Fibroblast of skin of right biceps (primary cell): Measurements from ENCODE around the gene PSMB1.

Source experiments
- DNase-seq: peaks from one replicate; pipeline ENCODE4 v3.0.0-alpha.2; 2013

The PSMB1 gene

GRCh38 chr6:170552765-170553533 is at the start of gene PSMB1:
TSS of gene PSMB1 (minus strand) at chr6:170553307. CDS start at chr6:170553242, 65 bp downstream.
- peak; percentile 94 for DNase-seq

GRCh38 chr6:170597278-170597677 is 44.2 kb upstream of the PSMB1 start:
- no peak for DNase-seq

DNA sequence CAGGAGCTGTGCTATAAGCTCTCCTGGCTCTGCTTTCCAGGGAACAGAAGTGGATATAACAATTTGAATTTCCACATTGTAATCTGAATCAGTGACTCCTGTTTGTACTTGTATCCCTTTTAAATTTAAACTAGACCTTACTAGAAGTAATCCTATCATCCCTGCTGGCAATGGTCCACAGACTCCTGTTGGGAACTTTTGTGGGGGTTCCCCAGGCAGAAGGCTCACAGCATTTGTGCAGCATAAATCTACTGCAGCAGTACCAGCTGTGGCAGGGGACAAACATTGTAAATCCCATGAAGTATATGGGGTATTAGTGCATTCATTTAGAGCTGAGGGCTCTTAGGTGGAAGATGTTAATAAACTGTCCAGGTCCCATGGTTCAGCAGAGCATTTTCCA is 43.3 kb upstream of the PSMB1 start:
- no peak for DNase-seq

GRCh38 chr6:170590725-170591124 is 37.6 kb upstream of the PSMB1 start:
- DNase-seq = no peak

DNA sequence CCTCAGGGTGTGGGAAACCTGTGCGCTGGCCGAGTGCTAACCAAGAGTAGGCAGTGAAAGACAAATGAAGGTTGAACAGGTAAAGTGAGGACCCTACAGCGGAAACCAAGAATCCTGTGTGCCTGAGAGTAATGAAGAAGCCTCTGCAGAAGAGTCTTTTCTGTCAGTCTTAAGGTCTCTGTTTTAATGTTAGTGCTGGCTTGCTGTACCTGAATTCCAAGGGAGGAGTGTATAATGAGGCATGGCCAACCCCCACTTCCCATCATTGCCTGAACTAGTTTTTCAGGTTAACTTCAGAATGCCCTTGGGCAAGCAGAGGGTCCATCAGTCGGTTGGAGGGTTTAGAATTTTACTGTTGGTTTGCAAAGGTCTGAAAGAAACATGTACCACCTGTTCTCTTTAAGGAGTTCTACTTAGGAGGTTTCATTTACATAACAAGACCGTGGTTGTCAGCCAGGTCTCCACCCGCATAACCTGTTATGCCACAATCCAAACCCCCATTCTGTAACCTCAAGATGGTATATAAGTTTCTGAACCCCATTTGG is 31.9 kb upstream of the PSMB1 start:
- no peak for DNase-seq

DNA sequence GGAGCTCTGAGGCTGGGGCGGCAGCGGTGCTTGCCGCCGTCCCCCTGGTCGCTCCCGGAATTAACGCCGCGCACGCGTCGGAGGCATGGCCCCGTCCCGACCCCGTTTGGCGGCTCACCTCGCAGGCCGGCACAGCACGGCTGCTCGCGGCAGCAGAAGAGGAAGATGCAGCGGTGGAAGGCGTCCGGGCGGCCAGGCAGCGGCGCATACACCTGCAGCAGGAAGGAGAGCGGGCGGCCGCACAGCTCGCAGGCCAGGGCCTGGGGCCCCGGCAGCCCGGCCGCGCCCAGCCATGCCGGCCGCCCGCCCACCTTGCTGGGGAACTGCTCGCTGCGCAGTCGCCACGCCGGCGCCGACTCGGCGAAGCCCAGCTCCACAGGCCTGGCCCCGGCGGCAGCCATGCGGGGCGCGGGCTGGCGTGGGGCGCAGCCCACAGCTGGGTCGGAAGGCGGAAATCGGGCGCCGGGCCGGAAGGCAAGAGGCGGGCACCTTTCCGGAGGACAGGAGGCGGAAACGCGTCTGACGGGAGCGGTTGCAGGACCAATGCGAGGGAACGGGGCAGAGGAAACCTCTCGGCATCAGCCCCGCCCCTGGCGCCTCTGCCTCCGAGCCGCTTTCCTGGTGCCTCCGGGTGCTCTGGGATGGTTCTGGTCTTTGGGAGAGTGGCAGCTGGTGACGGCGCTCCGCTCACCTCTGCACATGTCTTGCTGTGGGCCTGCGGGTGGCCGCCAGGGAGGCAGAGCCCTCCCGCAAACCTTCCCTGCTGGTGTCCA is 31.3 kb upstream of the PSMB1 start, which contains the start of gene PDCD2:
PDCD2 (minus strand) TSS at position 457 of the 773 bp plus-strand sequence; CDS start at position 401, 56 bp downstream.
- peak; percentile 89 for DNase-seq

DNA sequence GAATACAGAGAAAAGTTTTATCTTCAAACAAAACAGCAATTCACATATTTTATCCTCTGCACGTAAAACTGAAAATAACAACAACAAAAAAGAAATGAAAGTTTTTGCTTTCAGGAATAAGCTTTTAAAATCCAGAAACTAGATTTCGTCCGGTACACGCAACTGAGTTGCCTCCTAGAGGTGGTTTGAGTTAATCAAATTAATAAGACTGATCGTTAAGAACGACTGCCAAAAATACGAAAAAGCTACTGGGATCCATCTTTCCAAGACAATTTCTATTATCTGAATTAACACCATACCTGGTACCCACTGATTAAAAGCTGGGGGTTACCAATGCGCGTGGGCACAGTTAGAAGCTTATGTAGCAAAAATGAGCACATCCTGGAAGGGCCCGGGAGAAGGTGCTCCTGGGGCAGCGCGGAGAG is 30.7 kb upstream of the PSMB1 start:
- DNase-seq = no peak

DNA sequence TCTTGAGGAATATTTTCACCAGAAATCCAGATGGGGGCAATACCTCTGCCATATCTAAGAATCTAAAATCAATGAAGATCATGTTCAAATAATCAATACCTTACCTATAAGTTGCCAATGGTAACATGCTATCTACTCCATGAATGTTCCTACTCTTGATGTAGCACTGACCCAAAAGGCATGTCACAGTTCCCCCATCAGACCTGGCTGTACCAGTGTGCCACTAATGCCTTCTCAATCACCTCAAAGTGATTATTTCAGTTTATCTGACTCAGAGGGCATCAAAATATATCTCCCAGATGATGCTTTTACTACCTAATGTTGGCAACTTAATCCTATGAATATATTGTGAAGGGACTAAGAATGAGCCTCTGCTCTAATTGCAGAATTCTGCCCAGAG is 25.8 kb upstream of the PSMB1 start:
- DNase-seq = no peak

GRCh38 chr6:170575250-170575649 is 22.1 kb upstream of the PSMB1 start:
- DNase-seq = no peak

DNA sequence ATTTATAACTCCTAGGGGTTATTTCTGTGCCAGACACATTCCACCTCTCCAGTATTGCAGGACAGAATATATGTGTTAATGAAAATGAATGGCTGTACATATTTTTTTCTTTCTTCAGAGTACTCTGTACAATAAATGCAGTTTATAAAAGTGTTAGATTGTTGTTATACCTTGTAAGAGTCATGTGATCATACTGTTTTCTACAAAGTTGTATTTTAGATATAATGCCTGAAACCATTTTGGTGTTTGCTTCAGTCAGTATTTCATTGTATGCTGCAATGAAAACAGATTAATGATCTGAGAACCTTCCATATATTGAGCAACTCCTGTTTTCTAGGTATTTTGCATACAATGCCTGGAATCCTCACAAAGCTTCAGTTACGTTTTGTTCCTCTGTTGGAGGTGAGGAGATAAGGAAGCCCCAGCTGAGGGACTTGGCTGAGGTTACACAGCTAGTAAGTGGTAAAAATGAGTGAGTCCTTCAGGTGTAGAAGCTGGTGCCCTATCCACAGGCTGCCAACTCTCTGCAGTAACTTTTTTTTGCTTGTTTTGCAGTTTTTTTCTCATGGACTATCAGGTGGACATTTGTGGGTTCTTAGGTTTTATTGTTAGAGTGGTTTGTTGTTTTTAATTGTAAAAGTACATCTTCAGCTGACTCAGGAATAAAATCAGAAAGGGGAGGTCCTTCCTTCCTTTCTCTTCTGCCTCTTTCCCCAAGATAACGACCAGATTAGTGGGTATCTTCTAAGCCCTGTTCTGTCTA is 19.8 kb upstream of the PSMB1 start:
- no peak for DNase-seq

- no peak for DNase-seq
Measured at GRCh38 chr6:170564936-170565530, 11.9 kb upstream of the PSMB1 start.

GRCh38 chr6:170561555-170561954 is 8.4 kb upstream of the PSMB1 start:
- no peak for DNase-seq

- DNase-seq = no peak
Measured at GRCh38 chr6:170555305-170555704, 2.2 kb upstream of the PSMB1 start.

GRCh38 chr6:170554796-170555137 is 1.7 kb upstream of the PSMB1 start:
- no peak for DNase-seq

DNA sequence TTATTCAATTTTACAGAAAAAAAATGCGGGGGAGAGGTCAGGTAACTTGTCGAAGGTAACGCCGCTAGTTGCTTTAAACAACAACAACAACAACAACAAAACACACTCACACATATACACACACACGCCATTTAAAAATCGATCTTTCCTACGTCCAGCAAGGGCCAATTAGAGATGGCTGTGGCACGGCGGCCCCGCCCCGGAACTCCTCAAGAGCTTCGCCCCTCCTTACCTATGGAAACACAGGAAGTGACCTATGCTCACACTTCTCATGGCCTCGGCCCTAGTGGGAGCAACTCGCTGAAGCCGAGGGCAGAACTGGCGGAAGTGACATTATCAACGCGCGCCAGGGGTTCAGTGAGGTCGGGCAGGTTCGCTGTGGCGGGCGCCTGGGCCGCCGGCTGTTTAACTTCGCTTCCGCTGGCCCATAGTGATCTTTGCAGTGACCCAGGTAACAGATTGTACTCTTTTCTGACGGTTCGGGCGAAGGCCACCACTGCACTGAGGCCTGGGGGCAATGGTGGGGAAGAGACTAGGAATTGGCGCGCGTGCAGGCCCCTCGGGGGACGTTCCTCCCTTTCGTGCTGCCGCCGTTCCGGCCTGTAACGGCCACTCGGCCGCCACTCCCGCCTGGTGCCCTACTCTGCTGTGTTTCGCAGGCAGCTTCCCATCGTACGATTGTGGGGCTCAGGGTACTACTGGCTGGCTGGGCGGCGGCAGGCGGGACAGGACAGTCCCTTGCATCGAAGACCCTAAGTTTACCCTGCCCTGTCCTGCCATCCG is 1.1 kb upstream of the PSMB1 start, which contains the start of gene TBP:
TBP (plus strand) TSS at position 357 of the 783 bp plus-strand sequence. CDS start 2,661 bp downstream, outside the sequence.
- DNase-seq = peak; percentile 99

- peak; percentile 21 for DNase-seq
Measured at GRCh38 chr6:170553534-170554012, 466 bp upstream of the PSMB1 start.

- DNase-seq = no peak
Measured at GRCh38 chr6:170545405-170545804, 7.7 kb downstream of the PSMB1 start.

DNA sequence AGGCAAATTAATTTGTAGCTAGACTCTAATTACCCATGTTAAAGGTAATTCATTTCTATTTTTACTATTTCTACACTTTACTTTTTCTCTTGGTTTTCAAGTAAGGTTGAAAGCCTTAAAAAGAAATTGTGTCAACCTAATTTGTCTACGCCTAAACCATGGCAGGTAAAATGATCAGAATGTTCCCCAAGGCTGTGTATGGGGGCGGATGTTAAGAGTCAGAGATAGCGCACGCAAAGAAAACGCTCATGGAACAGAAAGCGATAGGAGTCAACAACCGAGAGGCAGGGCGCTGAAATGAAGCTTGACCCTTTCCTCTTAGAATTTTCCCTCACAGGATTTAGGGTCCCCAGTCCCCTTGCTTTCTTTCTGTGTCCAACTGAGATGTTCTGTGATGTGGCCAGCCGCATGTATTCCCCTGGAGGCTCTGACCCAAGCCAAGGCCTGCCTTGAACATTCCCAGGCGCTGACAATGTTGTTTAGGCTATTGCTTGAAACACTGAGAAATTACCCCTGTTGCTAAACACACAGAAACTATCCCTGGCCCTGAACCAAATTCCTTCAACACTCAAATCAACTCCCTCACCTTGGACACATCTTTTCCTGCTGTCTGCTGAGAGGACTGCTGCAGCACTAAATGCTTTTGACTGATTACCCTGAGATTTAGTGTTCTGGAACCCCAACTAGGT is 10.9 kb downstream of the PSMB1 start:
- DNase-seq = no peak

DNA sequence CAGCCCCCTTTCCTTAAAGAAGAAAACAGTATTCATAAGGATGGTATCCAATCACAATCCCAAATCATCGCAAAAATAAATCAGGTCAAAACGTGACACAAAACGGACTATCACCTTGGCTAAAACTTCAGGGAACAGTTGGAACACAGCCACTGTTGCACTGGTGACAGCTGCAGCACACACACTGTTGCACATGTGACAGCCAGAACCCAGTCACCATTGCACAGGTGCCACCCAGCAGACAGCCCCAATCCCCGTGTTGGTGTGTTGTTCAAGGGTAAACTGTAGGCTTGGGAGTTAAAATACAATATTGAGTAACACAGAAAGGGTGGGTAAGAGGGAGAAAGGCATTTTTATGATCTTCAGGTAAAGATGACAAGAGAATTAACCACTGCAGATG is 15.8 kb downstream of the PSMB1 start:
- DNase-seq = no peak

GRCh38 chr6:170536671-170537070 is 16.4 kb downstream of the PSMB1 start:
- DNase-seq = no peak

- DNase-seq = no peak
Measured at GRCh38 chr6:170535004-170535403, 18.1 kb downstream of the PSMB1 start.
